WTC11 (cell line): Measurements from ENCODE around the gene SFT2D1. TPM values are rescaled to one million over a fixed set of nuclear protein-coding genes. Genes with fewer than 3 reads are reported as not detected.

Experiments
- ATAC-seq: fragments of 200-7000 bp; cut with Tn5 transposase; 2 replicates; pipeline ENCODE4 v1.10.0; 2021; ENCODE audit warnings: mild to moderate bottlenecking, moderate library complexity
- CTCF ChIA-PET: fragments of 300-600 bp; sonication (Branson Sonifier 250); formaldehyde crosslinking; loops from one replicate; lab custom pipeline; 2021; ENCODE audit warnings: antibody characterized with exemption; lab: Charles Lee
- POLR2A ChIA-PET: fragments of 350-600 bp; sonication (Branson Sonifier 250); formaldehyde crosslinking; loops from one replicate; lab custom pipeline; 2021; ENCODE audit warnings: antibody characterized with exemption; lab: Charles Lee
- DNase-seq: peaks from one replicate; pipeline ENCODE4 v3.0.0; 2021; ENCODE audit warnings: low spot score
- H3K27ac Mint-ChIP-seq: 2 replicates; pipeline ENCODE4 v1.8.0; 2021; ENCODE audit warnings: mixed read lengths
- H3K27me3 Mint-ChIP-seq: 2 replicates; pipeline ENCODE4 v1.8.0; 2021; ENCODE audit warnings: low read depth, mild to moderate bottlenecking, moderate library complexity, mixed read lengths
- H3K36me3 Mint-ChIP-seq: 2 replicates; pipeline ENCODE4 v1.8.0; 2021; ENCODE audit warnings: mixed read lengths
- H3K4me1 Mint-ChIP-seq: 2 replicates; pipeline ENCODE4 v1.8.0; 2022; ENCODE audit warnings: mixed read lengths
- H3K4me3 Mint-ChIP-seq: 2 replicates; pipeline ENCODE4 v1.8.0; 2021; ENCODE audit warnings: mild to moderate bottlenecking, moderate library complexity, mixed read lengths
- H3K9me3 Mint-ChIP-seq: 2 replicates; pipeline ENCODE4 v1.8.0; 2021; ENCODE audit warnings: mixed read lengths
- ATF2 ChIP-seq: sonication (generic); formaldehyde crosslinking; IDR thresholded peaks from 2 replicates; pipeline ENCODE4 v1.8.1; 2022; ENCODE audit warnings: low read depth, missing genetic modification reagents, borderline replicate concordance
- CDX4 ChIP-seq: fragments of 250-450 bp; sonication (Bioruptor Pico); IDR thresholded peaks from 2 replicates; pipeline ENCODE4 v1.9.0; 2021; ENCODE audit warnings: moderate library complexity, mild to moderate bottlenecking, inconsistent platforms, borderline replicate concordance
- CREB1 ChIP-seq: sonication (generic); formaldehyde crosslinking; IDR thresholded peaks from 2 replicates; pipeline ENCODE4 v1.8.0; 2023; ENCODE audit warnings: mild to moderate bottlenecking, missing genetic modification reagents
- E2F4 ChIP-seq: sonication (generic); formaldehyde crosslinking; IDR thresholded peaks from 2 replicates; pipeline ENCODE4 v1.8.1; 2022; ENCODE audit warnings: low read depth, mild to moderate bottlenecking, moderate library complexity, missing genetic modification reagents, borderline replicate concordance
- ERG ChIP-seq: fragments of 250-450 bp; sonication (Bioruptor Pico); IDR thresholded peaks from 2 replicates; pipeline ENCODE4 v1.8.0; 2021; ENCODE audit warnings: mild to moderate bottlenecking
- HMGXB4 ChIP-seq: sonication (generic); formaldehyde crosslinking; IDR thresholded peaks from 2 replicates; pipeline ENCODE4 v1.8.1; 2023; ENCODE audit warnings: mild to moderate bottlenecking, moderate library complexity, missing genetic modification reagents
- IRF2 ChIP-seq: sonication (generic); formaldehyde crosslinking; IDR thresholded peaks from 2 replicates; pipeline ENCODE4 v1.8.0; 2022; ENCODE audit warnings: low read depth, missing genetic modification reagents, borderline replicate concordance
- JAZF1 ChIP-seq: fragments of 250-450 bp; sonication (Bioruptor Pico); IDR thresholded peaks from 2 replicates; pipeline ENCODE4 v1.9.0; 2021; ENCODE audit warnings: moderate library complexity, mild to moderate bottlenecking, inconsistent platforms
- PRDM15 ChIP-seq: sonication (generic); formaldehyde crosslinking; IDR thresholded peaks from 2 replicates; pipeline ENCODE4 v1.8.0; 2022; ENCODE audit warnings: missing genetic modification reagents
- RELA ChIP-seq: sonication (generic); formaldehyde crosslinking; IDR thresholded peaks from 2 replicates; pipeline ENCODE4 v1.8.1; 2022; ENCODE audit warnings: missing genetic modification reagents, mild to moderate bottlenecking, borderline replicate concordance
- SOX15 ChIP-seq: fragments of 250-450 bp; sonication (Bioruptor Pico); IDR thresholded peaks from 2 replicates; pipeline ENCODE4 v1.9.0; 2021; ENCODE audit warnings: mild to moderate bottlenecking
- TCF7 ChIP-seq: sonication (generic); formaldehyde crosslinking; IDR thresholded peaks from 2 replicates; pipeline ENCODE4 v1.8.0; 2022; ENCODE audit warnings: mild to moderate bottlenecking, low read depth, missing genetic modification reagents, moderate library complexity
- USF1 ChIP-seq: sonication (generic); formaldehyde crosslinking; IDR thresholded peaks from 2 replicates; pipeline ENCODE4 v1.8.0; 2022; ENCODE audit warnings: mild to moderate bottlenecking, missing genetic modification reagents
- USF2 ChIP-seq: sonication (generic); formaldehyde crosslinking; IDR thresholded peaks from 2 replicates; pipeline ENCODE4 v1.8.1; 2023; ENCODE audit warnings: mild to moderate bottlenecking, missing genetic modification reagents, moderate library complexity
- ZNF317 ChIP-seq: sonication (generic); formaldehyde crosslinking; IDR thresholded peaks from 2 replicates; pipeline ENCODE4 v1.8.1; 2023; ENCODE audit warnings: low read depth, mild to moderate bottlenecking, moderate library complexity, missing genetic modification reagents, borderline replicate concordance
- ZNF423 ChIP-seq: fragments of 250-450 bp; sonication (Bioruptor Pico); IDR thresholded peaks from 2 replicates; pipeline ENCODE4 v2.1.2; 2022; ENCODE audit warnings: mild to moderate bottlenecking, moderate library complexity
- ZNF532 ChIP-seq: fragments of 250-450 bp; sonication (Bioruptor Pico); IDR thresholded peaks from 2 replicates; pipeline ENCODE4 v1.9.0; 2021; ENCODE audit warnings: mild to moderate bottlenecking, borderline replicate concordance
- total RNA-seq: library from RNA; stranded (reverse); gene quantifications from 3 replicates; pipeline ENCODE4 v1.2.3, GENCODE V29; 2021

The SFT2D1 gene
- total RNA-seq, 1 experiment from 2014 or later = 53.1 TPM

GRCh38 chr6:166381733-166382499 lies 39.6 kb upstream of the SFT2D1 start (continued):
- no peak for TF ChIP-seq ATF2 (CRISPR knock-in tag)
- no peak for TF ChIP-seq ZNF317 (CRISPR knock-in tag)
- no peak for TF ChIP-seq USF2 (CRISPR knock-in tag)
- TF ChIP-seq ERG (CRISPR knock-in tag) = no peak
- no peak for TF ChIP-seq SOX15 (CRISPR knock-in tag)
- no peak for TF ChIP-seq TCF7 (CRISPR knock-in tag)
- TF ChIP-seq HMGXB4 (CRISPR knock-in tag) = 0 out of 2 replicates have a peak, but pooled peaks have one; percentile 34
- no peak for TF ChIP-seq E2F4 (CRISPR knock-in tag)
- TF ChIP-seq CDX4 = no peak
- peak; percentile 74; the same call in 1 of the 2 replicates for TF ChIP-seq ZNF423
- TF ChIP-seq ZNF532 (CRISPR knock-in tag) = no peak
- no peak for TF ChIP-seq CREB1

GRCh38 chr6:166381381-166381732 lies 39.0 kb upstream of the SFT2D1 start:
- ChIA-PET POLR2A (interaction anchor here (0.6 to 1.1 kb wide), 4 partner anchors 18 to 723 kb away, joined by 3 to 5 read pairs (median 3); no protein-coding TSS in a partner anchor), CTCF (interaction anchor here (0.6 to 2.9 kb wide), 33 partner anchors 8 to 634 kb away, joined by 3 to 27 read pairs (median 4); partner anchors contain the start of genes PRR18, RPS6KA2 and SFT2D1)
- ATAC-seq = no peak
- H3K9me3 Mint-ChIP-seq = no peaks in the 10 kb centered on the region
- peaks cover 8% of the 10 kb centered on the region for H3K4me1 Mint-ChIP-seq
- no peaks in the 10 kb centered on the region for H3K36me3 Mint-ChIP-seq
- H3K27me3 Mint-ChIP-seq = no peaks in the 10 kb centered on the region; the same call in 1 of the 2 replicates
- peak overlapping the region; percentile 79 for H3K4me3 Mint-ChIP-seq
- no peak overlapping the region for H3K27ac Mint-ChIP-seq
- DNase-seq = no peak
- TF ChIP-seq PRDM15 = no peak
- no peak for TF ChIP-seq RELA (CRISPR knock-in tag)
- no peak for TF ChIP-seq USF1 (CRISPR knock-in tag)
- TF ChIP-seq IRF2 (CRISPR knock-in tag) = no peak
- no peak for TF ChIP-seq JAZF1 (CRISPR knock-in tag)
